Osteoblast (primary cell): ENCODE results near the gene RNF34. TPM values are rescaled to one million over a fixed set of nuclear protein-coding genes. Genes with fewer than 3 reads are reported as not detected.

Experiments
- DNase-seq: peaks from one replicate; pipeline ENCODE4 v3.0.0; 2011; ENCODE audit warnings: low spot score, mixed read lengths; ENCODE audit not compliant: insufficient read length; ENCODE audit errors: missing footprints
- H2AFZ ChIP-seq: 2 replicates; pipeline ENCODE4 v1.6.0; 2011; ENCODE audit warnings: mild to moderate bottlenecking, low read length
- H3K27ac ChIP-seq: 2 replicates; pipeline ENCODE4 v1.5.1; 2011; ENCODE audit warnings: mild to moderate bottlenecking, low read depth, low read length, moderate library complexity
- H3K27me3 ChIP-seq: 2 replicates; pipeline ENCODE4 v1.6.0; 2012; ENCODE audit warnings: mild to moderate bottlenecking, control low read depth, inconsistent platforms, low read length, moderate library complexity; ENCODE audit not compliant: insufficient read depth
- H3K36me3 ChIP-seq: 2 replicates; pipeline ENCODE4 v1.5.1; 2011; ENCODE audit warnings: mild to moderate bottlenecking, low read length, control low read depth, moderate library complexity; ENCODE audit not compliant: insufficient read depth
- H3K4me1 ChIP-seq: 2 replicates; pipeline ENCODE4 v1.5.1; 2011; ENCODE audit warnings: mild to moderate bottlenecking, low read length, control low read depth, moderate library complexity; ENCODE audit not compliant: insufficient read depth
- H3K4me2 ChIP-seq: 2 replicates; pipeline ENCODE4 v1.6.0; 2011; ENCODE audit warnings: mild to moderate bottlenecking, low read length; ENCODE audit not compliant: insufficient read depth
- H3K4me3 ChIP-seq: fragments of 200-600 bp; sonication (generic); 3 replicates; pipeline ENCODE4 v1.5.1; 2012; ENCODE audit warnings: mild to moderate bottlenecking, low read length, inconsistent platforms; ENCODE audit not compliant: insufficient read depth
- H3K79me2 ChIP-seq: 2 replicates; pipeline ENCODE4 v1.6.0; 2012; ENCODE audit warnings: mild to moderate bottlenecking, low read length, control low read depth, inconsistent platforms; ENCODE audit not compliant: insufficient read depth
- H3K9me3 ChIP-seq: 2 replicates; pipeline ENCODE4 v1.5.1; 2011; ENCODE audit warnings: low read depth, low read length, control low read depth
- H4K20me1 ChIP-seq: 2 replicates; pipeline ENCODE4 v1.6.0; 2012; ENCODE audit warnings: mild to moderate bottlenecking, low read length, control low read depth; ENCODE audit not compliant: insufficient read depth
- total RNA-seq: library from RNA; depleted of rRNA; stranded (reverse); fragments of >200 nt; gene quantifications from 2 replicates; pipeline ENCODE4 v1.2.3, GENCODE V29; 2012
- TF ChIP-seq, protein P1 (sequence below): IDR thresholded peaks from 2 replicates; pipeline ENCODE4 v1.5.1; 2011; ENCODE audit warnings: mild to moderate bottlenecking, low read depth, low read length, moderate library complexity; ENCODE audit errors: extremely low read depth

RNF34 gene
- total RNA-seq, 1 donor, result 41.6 TPM

DNA sequence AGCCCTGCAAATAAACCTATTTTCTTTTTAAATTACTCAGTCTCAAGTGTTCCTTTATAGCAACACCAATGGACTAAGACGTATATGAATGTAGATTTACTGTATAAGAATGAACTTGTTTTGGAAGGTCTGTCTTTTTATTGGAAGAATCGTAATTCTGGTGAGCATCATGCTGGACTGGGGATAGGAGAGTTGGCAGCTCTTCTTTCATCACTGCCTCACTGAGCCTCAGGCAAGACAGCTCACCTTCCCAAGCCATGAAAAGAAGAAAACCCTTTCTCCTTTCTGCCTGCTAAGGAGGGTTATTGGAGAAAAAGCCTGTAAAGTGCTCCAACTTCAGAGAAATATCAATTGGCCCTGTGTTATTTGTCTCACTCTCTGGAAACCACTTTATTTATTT, 9.1 kb upstream of the RNF34 start:
- Histone ChIP-seq H4K20me1 (no peaks in the 10 kb centered on the region), H3K9me3 (no peaks in the 10 kb centered on the region), H3K4me2 (no peak overlapping the region), H3K27me3 (no peaks in the 10 kb centered on the region), H3K36me3 (no peaks in the 10 kb centered on the region), H3K4me1 (peaks cover 5% of the 10 kb centered on the region), H3K4me3 (no peak overlapping the region), H2AFZ (no peak overlapping the region), H3K27ac (no peak overlapping the region), H3K79me2 (no peaks in the 10 kb centered on the region)
- TF ChIP-seq, protein P1, sequence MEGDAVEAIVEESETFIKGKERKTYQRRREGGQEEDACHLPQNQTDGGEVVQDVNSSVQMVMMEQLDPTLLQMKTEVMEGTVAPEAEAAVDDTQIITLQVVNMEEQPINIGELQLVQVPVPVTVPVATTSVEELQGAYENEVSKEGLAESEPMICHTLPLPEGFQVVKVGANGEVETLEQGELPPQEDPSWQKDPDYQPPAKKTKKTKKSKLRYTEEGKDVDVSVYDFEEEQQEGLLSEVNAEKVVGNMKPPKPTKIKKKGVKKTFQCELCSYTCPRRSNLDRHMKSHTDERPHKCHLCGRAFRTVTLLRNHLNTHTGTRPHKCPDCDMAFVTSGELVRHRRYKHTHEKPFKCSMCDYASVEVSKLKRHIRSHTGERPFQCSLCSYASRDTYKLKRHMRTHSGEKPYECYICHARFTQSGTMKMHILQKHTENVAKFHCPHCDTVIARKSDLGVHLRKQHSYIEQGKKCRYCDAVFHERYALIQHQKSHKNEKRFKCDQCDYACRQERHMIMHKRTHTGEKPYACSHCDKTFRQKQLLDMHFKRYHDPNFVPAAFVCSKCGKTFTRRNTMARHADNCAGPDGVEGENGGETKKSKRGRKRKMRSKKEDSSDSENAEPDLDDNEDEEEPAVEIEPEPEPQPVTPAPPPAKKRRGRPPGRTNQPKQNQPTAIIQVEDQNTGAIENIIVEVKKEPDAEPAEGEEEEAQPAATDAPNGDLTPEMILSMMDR, result no peak
- DNase-seq, result no peak

DNA sequence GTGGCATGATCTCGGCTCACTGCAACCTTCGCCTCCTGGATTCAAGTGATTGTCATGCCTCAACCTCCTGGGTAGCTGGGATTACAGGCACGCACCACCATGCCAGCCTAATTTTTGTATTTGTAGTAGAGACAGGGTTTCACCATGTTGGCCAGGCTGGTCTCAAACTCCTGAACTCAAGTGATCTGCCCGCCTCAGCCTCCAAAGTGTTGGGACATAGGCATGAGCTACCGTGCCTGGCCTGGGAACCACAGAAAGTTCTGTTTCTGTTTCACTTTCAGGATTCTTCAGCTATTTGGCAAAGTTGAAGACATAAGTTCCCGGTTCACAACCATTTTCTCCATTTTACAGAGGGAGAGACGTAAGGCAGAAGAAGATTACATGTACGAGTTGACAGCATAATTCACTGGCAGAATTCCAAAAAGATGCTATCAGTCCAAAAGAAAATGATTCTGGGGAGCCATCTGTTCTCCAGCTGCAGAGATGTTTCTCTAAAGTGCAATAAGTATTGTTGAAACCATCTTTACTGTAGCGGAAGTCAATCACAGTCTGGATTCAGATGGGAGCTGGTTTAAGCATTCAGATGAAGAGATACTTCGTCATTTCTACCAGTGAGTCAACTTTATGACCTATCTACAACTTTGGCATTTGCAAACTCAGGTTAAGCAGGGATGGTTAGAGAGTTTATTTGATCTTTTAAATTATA, 8.1 kb upstream of the RNF34 start:
- Histone ChIP-seq H2AFZ (peak overlapping the region; percentile 65), H3K27ac (no peak overlapping the region), H3K27me3 (no peaks in the 10 kb centered on the region), H3K79me2 (no peaks in the 10 kb centered on the region), H3K36me3 (no peaks in the 10 kb centered on the region), H3K4me3 (peak overlapping the region; percentile 28), H3K9me3 (no peaks in the 10 kb centered on the region), H3K4me2 (peak overlapping the region; percentile 36), H3K4me1 (peaks cover 5% of the 10 kb centered on the region), H4K20me1 (no peaks in the 10 kb centered on the region)
- TF ChIP-seq, protein P1, result no peak
- DNase-seq, result no peak

DNA sequence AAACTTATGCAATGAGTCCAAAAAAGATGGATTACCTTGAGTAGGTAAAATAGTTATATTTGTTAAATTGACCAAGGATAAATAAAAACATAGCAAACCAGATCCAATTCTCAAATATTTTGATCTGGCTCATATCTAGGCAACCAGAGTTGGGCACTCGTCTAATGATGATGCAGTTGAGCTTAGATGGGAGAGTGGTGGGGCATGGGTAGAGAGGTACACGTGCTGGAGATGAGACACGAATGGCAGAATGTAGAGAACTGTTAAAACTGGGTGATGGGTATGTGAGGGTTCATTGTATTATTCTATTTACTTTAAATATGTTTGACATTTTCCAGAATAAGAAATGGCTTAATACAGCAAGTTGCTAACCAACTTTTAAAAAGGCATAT, 7.6 kb upstream of the RNF34 start:
- H3K79me2 ChIP-seq, result no peaks in the 10 kb centered on the region
- H4K20me1 ChIP-seq, result no peaks in the 10 kb centered on the region
- H3K36me3 ChIP-seq, result no peaks in the 10 kb centered on the region
- peaks cover 5% of the 10 kb centered on the region for H3K4me1 ChIP-seq
- TF ChIP-seq, protein P1, result no peak
- H3K9me3 ChIP-seq, result no peaks in the 10 kb centered on the region
- no peak overlapping the region for H2AFZ ChIP-seq
- DNase-seq, result no peak
- no peaks in the 10 kb centered on the region for H3K27me3 ChIP-seq
- no peak overlapping the region for H3K4me3 ChIP-seq
- H3K4me2 ChIP-seq, result no peak overlapping the region
- H3K27ac ChIP-seq, result no peak overlapping the region

DNA sequence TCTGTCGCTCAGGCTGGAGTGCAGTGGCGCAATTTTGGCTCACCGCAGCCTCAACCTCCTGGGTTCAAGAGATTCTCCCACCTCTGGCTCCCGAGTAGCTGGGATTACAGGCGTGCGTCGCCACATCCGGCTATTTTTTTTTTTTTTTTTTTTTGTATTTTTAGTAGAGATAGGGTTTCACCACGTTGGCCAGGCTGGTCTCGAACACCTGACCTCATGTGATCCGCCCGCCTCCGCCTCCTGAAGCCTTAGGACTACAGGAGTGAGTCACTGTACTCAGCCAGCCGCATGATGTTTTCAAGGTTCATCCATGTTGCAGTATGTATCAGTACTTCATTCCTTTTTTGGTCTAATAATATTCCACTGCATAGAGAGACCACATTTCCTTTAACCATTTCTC, 2.4 kb upstream of the RNF34 start:
- peaks cover 11% of the 10 kb centered on the region for H3K4me1 ChIP-seq
- no peak for DNase-seq

More for the DNA sequence above, 2.4 kb upstream of the RNF34 start:
- peaks cover 28% of the 10 kb centered on the region for H3K79me2 ChIP-seq
- H4K20me1 ChIP-seq, result peaks cover 7% of the 10 kb centered on the region
- H3K27ac ChIP-seq, result no peak overlapping the region
- H3K27me3 ChIP-seq, result no peaks in the 10 kb centered on the region
- no peaks in the 10 kb centered on the region for H3K9me3 ChIP-seq
- TF ChIP-seq, protein P1, result no peak
- H3K36me3 ChIP-seq, result no peaks in the 10 kb centered on the region
- no peak overlapping the region for H3K4me2 ChIP-seq
- no peak overlapping the region for H2AFZ ChIP-seq
- no peak overlapping the region for H3K4me3 ChIP-seq
